HepG2 (cell line): ENCODE data around the gene TIMM10. TPM values are rescaled to one million over a fixed set of nuclear protein-coding genes. Genes with fewer than 3 reads are reported as not detected.

Experiments
- ARHGAP35 ChIP-seq: sonication (generic); formaldehyde crosslinking; IDR thresholded peaks from 2 replicates; pipeline ENCODE4 v1.9.0; 2022; ENCODE audit warnings: mild to moderate bottlenecking, inconsistent platforms, moderate library complexity, missing genetic modification reagents, borderline replicate concordance
- ARNT ChIP-seq: fragments of 450-650 bp; IDR thresholded peaks from 2 replicates; pipeline ENCODE4 v1.6.1; 2017
- HOXA5 ChIP-seq: sonication (generic); formaldehyde crosslinking; IDR thresholded peaks from 2 replicates; pipeline ENCODE4 v1.4.0; 2020; ENCODE audit warnings: missing genetic modification reagents
- IKZF4 ChIP-seq: sonication (generic); formaldehyde crosslinking; IDR thresholded peaks from 2 replicates; pipeline ENCODE4 v1.5.1; 2020; ENCODE audit warnings: borderline replicate concordance, mild to moderate bottlenecking, low read depth, missing genetic modification reagents; ENCODE audit errors: not compliant biosample characterization
- IRF2 ChIP-seq: IDR thresholded peaks from 2 replicates; pipeline ENCODE4 v1.6.1; 2018; ENCODE audit warnings: missing genetic modification reagents, missing compliant biosample characterization
- KDM5A ChIP-seq: fragments of 200-600 bp; sonication (generic); IDR thresholded peaks from 2 replicates; pipeline ENCODE4 v1.7.0; 2018; ENCODE audit warnings: antibody characterized with exemption, mild to moderate bottlenecking, low read length, borderline replicate concordance
- KLF15 ChIP-seq: sonication (generic); formaldehyde crosslinking; IDR thresholded peaks from 2 replicates; pipeline ENCODE4 v1.8.1; 2023; ENCODE audit warnings: borderline replicate concordance, mild to moderate bottlenecking, inconsistent platforms, missing genetic modification reagents, mixed read lengths
- MATR3 ChIP-seq: sonication (generic); formaldehyde crosslinking; IDR thresholded peaks from 2 replicates; pipeline ENCODE4 v1.4.0; 2020; ENCODE audit warnings: missing genetic modification reagents
- NFATC3 ChIP-seq: sonication (generic); formaldehyde crosslinking; IDR thresholded peaks from 2 replicates; pipeline ENCODE4 v1.5.1; 2020; ENCODE audit warnings: mild to moderate bottlenecking, missing genetic modification reagents
- REPIN1 ChIP-seq: sonication (generic); formaldehyde crosslinking; IDR thresholded peaks from 2 replicates; pipeline ENCODE4 v1.8.0; 2022; ENCODE audit warnings: missing genetic modification reagents, low read depth, mild to moderate bottlenecking, borderline replicate concordance
- RORA ChIP-seq: sonication (generic); formaldehyde crosslinking; IDR thresholded peaks from 2 replicates; pipeline ENCODE4 v1.5.0; 2020; ENCODE audit warnings: mild to moderate bottlenecking, missing genetic modification reagents, moderate library complexity
- SIX1 ChIP-seq: sonication (generic); formaldehyde crosslinking; IDR thresholded peaks from 2 replicates; pipeline ENCODE4 v1.4.0; 2020; ENCODE audit warnings: missing genetic modification reagents, borderline replicate concordance
- SPEN ChIP-seq: sonication (generic); formaldehyde crosslinking; IDR thresholded peaks from 2 replicates; pipeline ENCODE4 v1.5.1; 2020; ENCODE audit warnings: low read depth, mild to moderate bottlenecking, missing genetic modification reagents
- TAF1 ChIP-seq: sonication (generic); formaldehyde crosslinking; IDR thresholded peaks from 2 replicates; pipeline ENCODE4 v1.4.0; 2020; ENCODE audit warnings: missing genetic modification reagents
- TARDBP ChIP-seq: sonication (generic); formaldehyde crosslinking; IDR thresholded peaks from 2 replicates; pipeline ENCODE4 v1.8.0; 2022; ENCODE audit warnings: mild to moderate bottlenecking, missing genetic modification reagents
- ZFP1 ChIP-seq: IDR thresholded peaks from 2 replicates; pipeline ENCODE4 v1.6.1; 2016
- ZFP36 ChIP-seq: fragments of 150-350 bp; IDR thresholded peaks from 2 replicates; pipeline ENCODE4 v1.6.1; 2018; ENCODE audit warnings: borderline replicate concordance, low read length, low read depth; ENCODE audit not compliant: partially characterized antibody
- ZNF292 ChIP-seq: sonication (generic); formaldehyde crosslinking; IDR thresholded peaks from 2 replicates; pipeline ENCODE4 v1.8.1; 2022; ENCODE audit warnings: mild to moderate bottlenecking, low read depth, missing genetic modification reagents, borderline replicate concordance
- polyA plus RNA-seq, 8 experiments: library from polyadenylated mRNA; depleted of rRNA in 3 of 8; stranded (reverse) in 7 of 8; unstranded in 1 of 8; fragments of >200 nt; fragmentation: Illumina TruSeq in 4 of 8; extraction: Trizol in 4 of 8; gene quantifications; 2 replicates each; pipeline versions ENCODE4 v1.2.1 to v1.2.3, GENCODE V29; 2011 to 2016; ENCODE audit warnings: low read depth in 4 of 8, missing spikeins in 1 of 8, mixed read lengths in 1 of 8; ENCODE audit not compliant: insufficient read depth in 1 of 8
- total RNA-seq, 5 experiments: library from RNA; depleted of rRNA; stranded (reverse); fragments of >200 nt; fragmentation: Illumina TruSeq; extraction: Trizol; gene quantifications; 2 replicates each; pipeline ENCODE4 v1.2.3, GENCODE V29; 2016; ENCODE audit warnings: low read depth in 1 of 5
- TF ChIP-seq, protein P1 (sequence below): IDR thresholded peaks from 2 replicates; pipeline ENCODE4 v1.6.1; 2012; ENCODE audit warnings: inconsistent platforms
- TF ChIP-seq, protein P2 (sequence below): sonication (generic); formaldehyde crosslinking; IDR thresholded peaks from 2 replicates; pipeline ENCODE4 v1.5.0; 2020; ENCODE audit warnings: mild to moderate bottlenecking, missing genetic modification reagents, moderate library complexity
- TF ChIP-seq, protein P3 (sequence below), 2 experiments: sonication (generic) in 1 of 2; formaldehyde crosslinking in 1 of 2; IDR thresholded peaks; 2 replicates each; pipeline versions ENCODE4 v1.6.1 to v1.9.0; 2014 to 2022; ENCODE audit warnings: antibody characterized with exemption in 1 of 2, borderline replicate concordance in 1 of 2, inconsistent platforms in 1 of 2, low read depth in 1 of 2, missing genetic modification reagents in 1 of 2
- TF ChIP-seq, protein P4 (sequence below): sonication (generic); formaldehyde crosslinking; IDR thresholded peaks from 2 replicates; pipeline ENCODE4 v1.5.1; 2020; ENCODE audit warnings: missing genetic modification reagents, mild to moderate bottlenecking, borderline replicate concordance

Gene TIMM10
- total and polyA plus RNA-seq, 2 of the 13 experiments (the other 11 are each of a cell fraction or from before 2014, with no cell fraction given), result 67.8 to 82.2 TPM

DNA sequence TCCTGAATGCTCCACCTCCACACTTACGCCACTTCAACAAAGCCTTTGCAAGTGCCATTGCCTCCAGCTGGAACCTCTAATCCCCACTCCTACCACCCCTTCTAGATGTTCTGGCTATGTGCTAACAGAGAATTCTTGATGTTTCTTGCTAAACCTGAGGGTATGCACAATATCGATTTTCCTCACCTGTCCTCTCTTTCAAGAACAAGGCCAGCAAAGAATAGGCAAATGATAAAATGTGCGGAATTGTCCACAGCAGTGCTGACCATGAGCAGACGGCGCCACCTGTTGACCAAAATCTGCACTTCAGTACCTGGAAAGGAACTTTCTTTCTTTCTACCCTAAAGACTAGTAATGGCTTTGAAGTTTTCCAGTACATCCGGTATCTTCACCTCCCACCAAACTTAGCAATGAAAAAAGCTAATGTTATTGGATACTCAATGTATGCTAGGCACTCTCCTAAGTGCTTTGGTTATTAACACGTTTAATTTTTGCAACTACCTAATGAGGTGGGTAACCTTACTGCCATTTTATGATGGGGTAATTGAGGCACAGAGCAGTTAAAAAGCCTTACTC, 3.4 kb downstream of the TIMM10 start (continued):
- TF ChIP-seq, protein P1, sequence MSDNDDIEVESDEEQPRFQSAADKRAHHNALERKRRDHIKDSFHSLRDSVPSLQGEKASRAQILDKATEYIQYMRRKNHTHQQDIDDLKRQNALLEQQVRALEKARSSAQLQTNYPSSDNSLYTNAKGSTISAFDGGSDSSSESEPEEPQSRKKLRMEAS, result no peak
- TF ChIP-seq, protein P2, sequence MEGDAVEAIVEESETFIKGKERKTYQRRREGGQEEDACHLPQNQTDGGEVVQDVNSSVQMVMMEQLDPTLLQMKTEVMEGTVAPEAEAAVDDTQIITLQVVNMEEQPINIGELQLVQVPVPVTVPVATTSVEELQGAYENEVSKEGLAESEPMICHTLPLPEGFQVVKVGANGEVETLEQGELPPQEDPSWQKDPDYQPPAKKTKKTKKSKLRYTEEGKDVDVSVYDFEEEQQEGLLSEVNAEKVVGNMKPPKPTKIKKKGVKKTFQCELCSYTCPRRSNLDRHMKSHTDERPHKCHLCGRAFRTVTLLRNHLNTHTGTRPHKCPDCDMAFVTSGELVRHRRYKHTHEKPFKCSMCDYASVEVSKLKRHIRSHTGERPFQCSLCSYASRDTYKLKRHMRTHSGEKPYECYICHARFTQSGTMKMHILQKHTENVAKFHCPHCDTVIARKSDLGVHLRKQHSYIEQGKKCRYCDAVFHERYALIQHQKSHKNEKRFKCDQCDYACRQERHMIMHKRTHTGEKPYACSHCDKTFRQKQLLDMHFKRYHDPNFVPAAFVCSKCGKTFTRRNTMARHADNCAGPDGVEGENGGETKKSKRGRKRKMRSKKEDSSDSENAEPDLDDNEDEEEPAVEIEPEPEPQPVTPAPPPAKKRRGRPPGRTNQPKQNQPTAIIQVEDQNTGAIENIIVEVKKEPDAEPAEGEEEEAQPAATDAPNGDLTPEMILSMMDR (CRISPR knock-in tag), result peak; percentile 97
- TF ChIP-seq TARDBP (CRISPR knock-in tag), result 0 out of 2 replicates have a peak, but pooled peaks have one; percentile 23
- no peak for TF ChIP-seq RORA (CRISPR knock-in tag)
- TF ChIP-seq SIX1 (CRISPR knock-in tag), result no peak
- no peak for TF ChIP-seq KLF15 (CRISPR knock-in tag)
- TF ChIP-seq IRF2 (CRISPR knock-in tag), result peak; percentile 52; the same call in 1 of the 2 replicates
- TF ChIP-seq IKZF4 (CRISPR knock-in tag), result no peak
- no peak for TF ChIP-seq ZFP1 (CRISPR knock-in tag)
- TF ChIP-seq, protein P3, sequence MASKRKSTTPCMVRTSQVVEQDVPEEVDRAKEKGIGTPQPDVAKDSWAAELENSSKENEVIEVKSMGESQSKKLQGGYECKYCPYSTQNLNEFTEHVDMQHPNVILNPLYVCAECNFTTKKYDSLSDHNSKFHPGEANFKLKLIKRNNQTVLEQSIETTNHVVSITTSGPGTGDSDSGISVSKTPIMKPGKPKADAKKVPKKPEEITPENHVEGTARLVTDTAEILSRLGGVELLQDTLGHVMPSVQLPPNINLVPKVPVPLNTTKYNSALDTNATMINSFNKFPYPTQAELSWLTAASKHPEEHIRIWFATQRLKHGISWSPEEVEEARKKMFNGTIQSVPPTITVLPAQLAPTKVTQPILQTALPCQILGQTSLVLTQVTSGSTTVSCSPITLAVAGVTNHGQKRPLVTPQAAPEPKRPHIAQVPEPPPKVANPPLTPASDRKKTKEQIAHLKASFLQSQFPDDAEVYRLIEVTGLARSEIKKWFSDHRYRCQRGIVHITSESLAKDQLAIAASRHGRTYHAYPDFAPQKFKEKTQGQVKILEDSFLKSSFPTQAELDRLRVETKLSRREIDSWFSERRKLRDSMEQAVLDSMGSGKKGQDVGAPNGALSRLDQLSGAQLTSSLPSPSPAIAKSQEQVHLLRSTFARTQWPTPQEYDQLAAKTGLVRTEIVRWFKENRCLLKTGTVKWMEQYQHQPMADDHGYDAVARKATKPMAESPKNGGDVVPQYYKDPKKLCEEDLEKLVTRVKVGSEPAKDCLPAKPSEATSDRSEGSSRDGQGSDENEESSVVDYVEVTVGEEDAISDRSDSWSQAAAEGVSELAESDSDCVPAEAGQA (IDR thresholded peaks at IDR 0.05; ENCODE audit: low read depth), result no peak
- TF ChIP-seq, protein P3 (CRISPR knock-in tag; IDR thresholded peaks at IDR 0.05; ENCODE audit: borderline replicate concordance), result no peak
- no peak for TF ChIP-seq ARHGAP35 (CRISPR knock-in tag)
- TF ChIP-seq ARNT, result no peak
- 0 out of 2 replicates have a peak, but pooled peaks have one; percentile 28 for TF ChIP-seq KDM5A
- no peak for TF ChIP-seq SPEN
- TF ChIP-seq TAF1, result no peak
- TF ChIP-seq HOXA5 (CRISPR knock-in tag), result peak; percentile 86
- TF ChIP-seq NFATC3 (CRISPR knock-in tag), result no peak
- TF ChIP-seq MATR3 (CRISPR knock-in tag), result no peak
- TF ChIP-seq, protein P4, sequence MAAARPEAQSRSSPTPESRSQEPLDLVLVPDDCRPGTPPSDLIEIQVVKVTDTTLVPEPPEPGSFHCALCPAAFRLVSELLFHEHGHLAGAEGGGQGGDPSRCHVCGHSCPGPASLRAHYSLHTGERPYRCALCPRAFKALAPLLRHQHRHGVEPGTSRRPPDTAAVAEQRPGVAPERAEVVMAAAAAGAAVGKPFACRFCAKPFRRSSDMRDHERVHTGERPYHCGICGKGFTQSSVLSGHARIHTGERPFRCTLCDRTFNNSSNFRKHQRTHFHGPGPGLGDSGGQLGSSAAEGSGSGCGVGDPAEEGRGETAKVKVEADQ, result 0 out of 2 replicates have a peak, but pooled peaks have one; percentile 47
- no peak for TF ChIP-seq ZNF292
- TF ChIP-seq REPIN1 (CRISPR knock-in tag), result peak; percentile 28; the same call in 1 of the 2 replicates
- no peak for TF ChIP-seq ZFP36
